GM06990 (cell line): ENCODE measurements around the gene LBR.

Source experiments
- DNase-seq: peaks from one replicate; pipeline ENCODE4 v3.0.0-alpha.2; 2011; ENCODE audit not compliant: insufficient read length; ENCODE audit errors: extremely low read depth
- H3K27me3 ChIP-seq: replicated peaks from 2 replicates; pipeline ENCODE4 v1.6.0; 2011; ENCODE audit warnings: low read length; ENCODE audit not compliant: control insufficient read depth, insufficient read depth
- H3K36me3 ChIP-seq: 2 replicates; pipeline ENCODE4 v1.5.1; 2011; ENCODE audit warnings: low read length; ENCODE audit not compliant: control insufficient read depth, insufficient read depth
- H3K4me3 ChIP-seq: replicated peaks from 2 replicates; pipeline ENCODE4 v1.5.1; 2011; ENCODE audit warnings: low read depth, mild to moderate bottlenecking, control low read depth, low read length
- TF ChIP-seq, protein P1 (sequence below): IDR thresholded peaks from 2 replicates; pipeline ENCODE4 v1.5.1; 2011; ENCODE audit warnings: low read length, control low read depth, mild to moderate bottlenecking, inconsistent platforms; ENCODE audit not compliant: insufficient read depth, poor library complexity, severe bottlenecking

Gene LBR

GRCh38 chr1:225469051-225469450, 41.2 kb upstream of the LBR start:
- TF ChIP-seq, protein P1, sequence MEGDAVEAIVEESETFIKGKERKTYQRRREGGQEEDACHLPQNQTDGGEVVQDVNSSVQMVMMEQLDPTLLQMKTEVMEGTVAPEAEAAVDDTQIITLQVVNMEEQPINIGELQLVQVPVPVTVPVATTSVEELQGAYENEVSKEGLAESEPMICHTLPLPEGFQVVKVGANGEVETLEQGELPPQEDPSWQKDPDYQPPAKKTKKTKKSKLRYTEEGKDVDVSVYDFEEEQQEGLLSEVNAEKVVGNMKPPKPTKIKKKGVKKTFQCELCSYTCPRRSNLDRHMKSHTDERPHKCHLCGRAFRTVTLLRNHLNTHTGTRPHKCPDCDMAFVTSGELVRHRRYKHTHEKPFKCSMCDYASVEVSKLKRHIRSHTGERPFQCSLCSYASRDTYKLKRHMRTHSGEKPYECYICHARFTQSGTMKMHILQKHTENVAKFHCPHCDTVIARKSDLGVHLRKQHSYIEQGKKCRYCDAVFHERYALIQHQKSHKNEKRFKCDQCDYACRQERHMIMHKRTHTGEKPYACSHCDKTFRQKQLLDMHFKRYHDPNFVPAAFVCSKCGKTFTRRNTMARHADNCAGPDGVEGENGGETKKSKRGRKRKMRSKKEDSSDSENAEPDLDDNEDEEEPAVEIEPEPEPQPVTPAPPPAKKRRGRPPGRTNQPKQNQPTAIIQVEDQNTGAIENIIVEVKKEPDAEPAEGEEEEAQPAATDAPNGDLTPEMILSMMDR: no peak
- H3K36me3 ChIP-seq: no peaks in the 10 kb centered on the region
- no peak overlapping the region for H3K4me3 ChIP-seq

DNA sequence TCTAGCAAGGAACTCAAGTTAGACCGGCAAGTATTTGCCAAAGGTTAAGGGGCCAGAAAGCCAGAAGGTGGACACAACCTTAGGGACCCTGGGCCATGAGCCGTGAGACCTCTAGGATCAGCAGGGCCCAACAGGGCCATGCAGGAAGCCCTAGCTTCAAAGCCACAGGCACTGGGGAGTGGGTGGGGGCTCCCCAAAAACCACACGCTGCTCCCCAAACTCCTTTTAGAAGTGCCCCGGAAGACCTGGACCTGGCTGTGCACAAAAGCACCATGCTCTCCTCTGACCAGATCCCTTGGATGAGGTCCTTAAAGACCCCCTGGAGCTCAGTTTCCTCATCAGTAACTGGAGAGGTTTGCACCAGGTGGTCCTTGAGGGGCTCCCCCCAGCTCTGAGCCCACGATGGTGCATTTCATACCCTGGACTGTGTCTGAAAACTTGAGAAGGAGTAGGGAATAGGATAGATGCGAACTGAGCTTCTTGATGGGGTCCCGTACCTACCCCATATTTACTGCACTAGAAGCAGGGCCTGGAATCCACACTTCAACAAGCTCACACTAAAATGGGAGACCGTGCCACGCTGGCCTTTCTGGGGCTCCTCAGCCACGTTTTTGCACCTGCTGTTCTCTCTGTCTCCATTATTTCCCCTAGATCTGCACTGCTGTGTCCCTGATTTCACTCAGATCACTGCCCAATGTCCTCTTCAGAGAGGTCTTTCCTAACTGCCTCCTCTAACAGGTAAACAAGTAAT, 40.6 kb upstream of the LBR start:
- TF ChIP-seq, protein P1: no peak
- peak overlapping the region; percentile 68 for H3K4me3 ChIP-seq

More at GRCh38 chr1:225469051-225469450, 41.2 kb upstream of the LBR start:
- no peak for DNase-seq
- H3K27me3 ChIP-seq: no peaks in the 10 kb centered on the region

DNA sequence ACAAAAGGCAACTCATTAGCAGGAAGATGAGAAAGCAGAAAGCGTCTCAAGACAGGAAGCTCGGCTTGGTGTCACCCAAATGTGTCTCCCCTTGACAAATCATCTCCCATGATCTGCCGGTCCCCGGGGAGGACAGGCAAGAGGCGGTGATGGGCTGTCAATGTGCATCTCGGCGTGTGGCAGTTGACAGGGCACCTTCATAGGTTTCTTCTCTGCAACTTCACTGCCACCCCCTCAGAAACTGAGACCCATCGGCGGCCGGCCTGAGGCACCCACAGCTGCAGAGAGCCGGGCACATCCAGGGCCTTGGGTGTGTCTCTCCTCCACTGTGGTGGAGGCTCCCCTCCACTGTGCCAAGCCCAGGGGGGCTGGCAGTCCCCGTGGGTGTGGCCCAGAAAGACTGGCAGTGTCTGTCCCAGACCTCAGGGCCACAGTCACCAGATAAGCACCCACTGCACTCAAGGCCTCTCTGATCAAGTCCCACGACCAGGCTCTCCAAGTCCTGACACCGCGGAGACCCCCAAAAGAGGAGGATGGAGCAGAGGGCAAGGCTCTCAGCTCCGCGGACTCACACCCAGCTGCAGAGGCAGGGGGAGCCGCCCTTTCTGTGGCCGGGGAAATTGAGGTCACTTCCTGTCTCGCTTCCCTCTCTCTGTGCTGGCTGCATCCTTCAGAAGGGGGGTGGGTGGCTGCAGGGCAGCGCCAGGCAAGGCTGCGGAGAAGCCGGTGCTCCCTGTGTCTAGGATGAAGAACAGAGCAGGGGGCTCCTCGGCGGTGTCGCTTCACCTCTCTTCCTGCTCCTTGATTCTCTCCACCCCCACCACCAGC, 39.6 kb upstream of the LBR start:
- no peaks in the 10 kb centered on the region for H3K36me3 ChIP-seq
- H3K4me3 ChIP-seq: peak overlapping the region; percentile 68
- H3K27me3 ChIP-seq: no peaks in the 10 kb centered on the region
- TF ChIP-seq, protein P1: no peak
- DNase-seq: peak; percentile 84

More for the DNA sequence above, 40.6 kb upstream of the LBR start:
- Histone ChIP-seq H3K36me3 (no peaks in the 10 kb centered on the region), H3K27me3 (no peaks in the 10 kb centered on the region)
- no peak for DNase-seq

DNA sequence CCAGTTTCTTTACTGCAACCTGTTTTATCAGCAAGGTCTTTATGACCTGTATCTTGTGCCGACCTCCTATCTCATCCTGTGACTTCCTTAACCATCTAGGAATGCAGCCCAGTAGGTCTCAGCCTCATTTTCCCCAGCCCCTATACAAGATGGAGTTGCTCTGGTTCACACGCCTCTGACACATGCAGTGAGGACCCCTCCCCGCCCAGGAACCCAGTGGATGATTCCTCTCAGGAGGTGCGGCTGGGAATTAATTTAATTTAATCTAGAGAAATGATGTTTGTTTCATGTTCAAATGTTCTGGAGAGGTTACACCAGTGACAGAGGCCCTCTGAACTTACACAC, 39.0 kb upstream of the LBR start:
- DNase-seq: no peak
- H3K36me3 ChIP-seq: no peaks in the 10 kb centered on the region
- H3K4me3 ChIP-seq: peak overlapping the region; percentile 40
- TF ChIP-seq, protein P1: no peak
- no peaks in the 10 kb centered on the region for H3K27me3 ChIP-seq

DNA sequence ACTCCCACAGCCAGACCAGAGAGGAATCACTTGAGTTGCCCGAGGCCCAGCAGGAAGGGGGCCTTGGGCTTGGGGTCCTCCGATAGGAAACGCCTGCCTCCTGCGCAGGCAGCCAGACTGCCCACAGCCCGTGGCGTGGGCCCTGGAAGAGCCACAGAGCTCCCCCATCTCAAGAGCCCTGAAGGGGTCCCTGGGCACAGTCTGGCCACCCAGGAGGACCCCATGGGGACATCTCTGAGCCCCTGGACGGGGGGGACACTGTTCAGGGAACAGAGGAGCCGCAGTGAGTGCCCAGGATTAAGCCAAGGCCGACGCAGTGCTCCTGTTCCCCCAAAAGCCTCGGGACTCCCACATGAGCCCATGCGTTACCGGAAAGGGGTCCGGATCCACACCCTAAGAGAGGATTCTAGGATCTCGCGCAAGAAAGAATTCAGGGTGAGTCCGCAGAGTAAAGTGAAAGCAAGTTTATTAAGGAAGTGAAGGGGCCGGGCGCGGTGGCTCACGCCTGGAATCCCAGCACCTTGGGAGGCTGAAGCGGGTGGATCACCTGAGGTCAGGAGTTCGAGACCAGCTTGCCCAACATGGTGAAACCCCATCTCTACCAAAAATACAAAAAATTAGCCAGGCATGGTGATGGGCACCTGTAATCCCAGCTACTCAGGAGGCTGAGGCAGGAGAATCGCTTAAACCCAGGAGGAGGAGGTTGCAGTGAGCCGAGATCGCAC, 38.1 kb upstream of the LBR start:
- DNase-seq: no peak
- H3K36me3 ChIP-seq: no peaks in the 10 kb centered on the region
- no peak overlapping the region for H3K4me3 ChIP-seq
- TF ChIP-seq, protein P1: no peak
- H3K27me3 ChIP-seq: no peaks in the 10 kb centered on the region
